HG02763 (cell line): ENCODE results near the gene S1PR3.

Experiments
- ATAC-seq: cut with Tn5 transposase; IDR thresholded peaks from one replicate; pipeline ENCODE4 v1.9.1; 2021; ENCODE audit warnings: mild to moderate bottlenecking, moderate library complexity; ENCODE audit not compliant: unreplicated experiment

Gene S1PR3

GRCh38 chr9:89036383-89036782, 45.1 kb downstream of the S1PR3 start:
- ATAC-seq = no peak

- no peak for ATAC-seq
These were observed 45.6 kb downstream of the S1PR3 start for GRCh38 chr9:89036891-89037290.

- ATAC-seq = no peak
These were observed 46.1 kb downstream of the S1PR3 start for GRCh38 chr9:89037346-89037745.

- ATAC-seq = no peak
These were observed 46.6 kb downstream of the S1PR3 start for GRCh38 chr9:89037891-89038290.

- ATAC-seq = no peak
These were observed 47.3 kb downstream of the S1PR3 start for GRCh38 chr9:89038382-89039103.

GRCh38 chr9:89039104-89039465, 47.8 kb downstream of the S1PR3 start:
- no peak for ATAC-seq

GRCh38 chr9:89039664-89040063, 48.4 kb downstream of the S1PR3 start:
- no peak for ATAC-seq

- no peak for ATAC-seq
These were observed 51.7 kb downstream of the S1PR3 start for GRCh38 chr9:89042984-89043383.

- no peak for ATAC-seq
These were observed 52.8 kb downstream of the S1PR3 start for GRCh38 chr9:89044104-89044503.

GRCh38 chr9:89044881-89045280, 53.6 kb downstream of the S1PR3 start:
- no peak for ATAC-seq

GRCh38 chr9:89046832-89047231, 55.6 kb downstream of the S1PR3 start:
- ATAC-seq = no peak

GRCh38 chr9:89047667-89048066, 56.4 kb downstream of the S1PR3 start:
- ATAC-seq = no peak

- ATAC-seq = no peak
These were observed 57.3 kb downstream of the S1PR3 start for GRCh38 chr9:89048616-89049015.

GRCh38 chr9:89049646-89050045, 58.4 kb downstream of the S1PR3 start:
- ATAC-seq = no peak

- ATAC-seq = no peak
These were observed 60.3 kb downstream of the S1PR3 start for GRCh38 chr9:89051421-89052025.

- ATAC-seq = no peak
These were observed 61.3 kb downstream of the S1PR3 start for GRCh38 chr9:89052470-89053097.

- ATAC-seq = no peak
These were observed 62.0 kb downstream of the S1PR3 start for GRCh38 chr9:89053301-89053700.
